Measurements from ENCODE around the gene POLR2E.

The POLR2E gene

GRCh38 chr19:1063909-1064660 lies 31.1 kb downstream of the POLR2E start:
- H3K9me3 Mint-ChIP-seq = no peaks in the 10 kb centered on the region
- H3K36me3 Mint-ChIP-seq (ENCODE audit: low read depth) = peaks cover 6% of the 10 kb centered on the region
- H3K27ac Mint-ChIP-seq = no peak overlapping the region
- no peaks in the 10 kb centered on the region for H3K27me3 Mint-ChIP-seq
- H3K4me3 Mint-ChIP-seq = no peak overlapping the region
- H3K4me1 Mint-ChIP-seq (ENCODE audit: low read depth) = peaks cover 24% of the 10 kb centered on the region

- H3K9me3 Mint-ChIP-seq = no peaks in the 10 kb centered on the region
- H3K27ac Mint-ChIP-seq = no peak overlapping the region
Observed at GRCh38 chr19:1063030-1063908, 31.9 kb downstream of the POLR2E start.

GRCh38 chr19:1062387-1063029 lies 32.7 kb downstream of the POLR2E start:
- H3K27ac Mint-ChIP-seq = no peak overlapping the region
- peaks cover 27% of the 10 kb centered on the region for H3K4me1 Mint-ChIP-seq (ENCODE audit: low read depth)
- H3K36me3 Mint-ChIP-seq (ENCODE audit: low read depth) = peaks cover 2% of the 10 kb centered on the region
- H3K9me3 Mint-ChIP-seq = no peaks in the 10 kb centered on the region
- H3K27me3 Mint-ChIP-seq = no peaks in the 10 kb centered on the region
- H3K4me3 Mint-ChIP-seq = no peak overlapping the region

More at GRCh38 chr19:1063030-1063908, 31.9 kb downstream of the POLR2E start:
- Mint-ChIP-seq H3K4me1 (ENCODE audit: low read depth) (peaks cover 20% of the 10 kb centered on the region), H3K27me3 (no peaks in the 10 kb centered on the region), H3K36me3 (ENCODE audit: low read depth) (no peaks in the 10 kb centered on the region), H3K4me3 (no peak overlapping the region)

- no peak overlapping the region for H3K4me3 Mint-ChIP-seq
- peaks cover 5% of the 10 kb centered on the region for H3K36me3 Mint-ChIP-seq (ENCODE audit: low read depth)
- H3K27ac Mint-ChIP-seq = no peak overlapping the region
- H3K9me3 Mint-ChIP-seq = no peaks in the 10 kb centered on the region
- peaks cover 31% of the 10 kb centered on the region for H3K4me1 Mint-ChIP-seq (ENCODE audit: low read depth)
- H3K27me3 Mint-ChIP-seq = no peaks in the 10 kb centered on the region
Observed at GRCh38 chr19:1061987-1062386, 33.2 kb downstream of the POLR2E start.

DNA sequence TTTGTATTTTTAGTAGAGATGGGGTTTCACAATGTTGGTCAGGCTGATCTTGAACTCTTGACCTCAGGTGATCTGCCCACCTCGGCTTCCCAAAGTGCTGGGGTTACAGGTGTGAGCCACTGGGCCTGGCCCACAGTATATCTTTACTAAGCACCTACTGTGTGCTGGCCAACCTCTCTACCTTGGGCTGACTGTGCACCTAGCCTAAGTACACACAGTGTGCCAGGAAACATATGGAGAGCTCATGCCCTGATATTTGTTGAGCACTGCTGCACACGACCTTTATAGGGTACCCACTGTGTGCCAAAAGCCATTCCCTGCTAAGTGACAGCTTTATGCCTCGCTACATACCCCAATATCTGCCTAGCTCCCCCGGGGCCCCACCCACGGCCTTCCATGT lies 34.5 kb downstream of the POLR2E start:
- Mint-ChIP-seq H3K27me3 (no peaks in the 10 kb centered on the region), H3K27ac (no peak overlapping the region), H3K4me3 (no peak overlapping the region), H3K4me1 (ENCODE audit: low read depth) (peaks cover 27% of the 10 kb centered on the region), H3K9me3 (no peaks in the 10 kb centered on the region), H3K36me3 (ENCODE audit: low read depth) (peaks cover 12% of the 10 kb centered on the region)

DNA sequence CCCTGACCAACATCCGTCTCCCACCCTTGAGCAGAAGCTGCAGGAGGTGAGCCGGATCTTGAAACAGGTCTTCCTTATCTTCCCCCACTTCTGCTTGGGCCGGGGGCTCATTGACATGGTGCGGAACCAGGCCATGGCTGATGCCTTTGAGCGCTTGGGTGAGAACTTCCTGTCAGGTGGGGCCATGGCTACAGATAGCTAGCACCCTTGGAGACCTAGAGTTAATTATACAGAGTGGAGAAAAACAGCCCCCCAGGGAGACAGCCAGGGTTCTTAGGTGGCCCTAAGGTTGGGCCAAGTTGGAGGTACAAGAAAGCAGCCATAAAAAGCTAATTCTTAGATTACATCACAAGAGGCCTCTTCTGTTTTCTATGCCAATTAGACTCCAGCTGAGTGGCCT lies 37.1 kb downstream of the POLR2E start:
- Mint-ChIP-seq H3K27me3 (no peaks in the 10 kb centered on the region), H3K4me1 (ENCODE audit: low read depth) (peaks cover 13% of the 10 kb centered on the region), H3K36me3 (ENCODE audit: low read depth) (peaks cover 12% of the 10 kb centered on the region), H3K4me3 (no peak overlapping the region), H3K27ac (peak overlapping the region; percentile 1), H3K9me3 (no peaks in the 10 kb centered on the region)

DNA sequence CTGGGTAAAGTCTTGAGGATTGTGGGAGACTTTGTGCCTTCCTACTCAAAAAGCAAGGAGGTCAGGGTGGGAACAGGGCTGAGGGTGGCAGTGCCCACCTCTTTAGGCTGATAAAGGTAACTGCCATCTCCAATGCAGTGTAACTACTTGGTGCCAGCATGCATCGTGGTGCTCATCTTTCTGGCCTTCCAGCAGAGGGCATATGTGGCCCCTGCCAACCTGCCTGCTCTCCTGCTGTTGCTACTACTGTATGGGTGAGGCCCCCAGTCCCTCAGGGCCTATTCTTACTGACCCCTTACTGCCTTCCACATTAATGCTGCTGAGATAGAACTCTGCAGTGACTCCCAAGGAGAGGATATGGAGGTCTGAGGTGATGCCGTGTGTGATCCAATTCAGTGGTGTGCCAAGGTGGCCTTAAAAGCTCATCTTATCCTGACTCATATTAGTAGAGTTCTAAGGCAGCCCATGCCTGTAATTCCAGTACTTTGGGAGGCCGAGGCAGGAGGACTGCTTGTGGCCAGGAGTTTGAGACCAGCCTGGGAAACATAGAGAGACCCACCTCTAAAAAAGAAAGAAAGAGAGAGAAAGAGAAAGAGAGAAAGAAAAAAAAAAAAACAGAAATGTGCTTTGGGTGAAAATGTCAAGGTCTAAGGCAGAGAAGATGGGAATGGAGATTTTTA lies 37.9 kb downstream of the POLR2E start:
- peaks cover 13% of the 10 kb centered on the region for H3K4me1 Mint-ChIP-seq (ENCODE audit: low read depth)
- no peaks in the 10 kb centered on the region for H3K9me3 Mint-ChIP-seq
- peaks cover 12% of the 10 kb centered on the region for H3K36me3 Mint-ChIP-seq (ENCODE audit: low read depth)
- no peaks in the 10 kb centered on the region for H3K27me3 Mint-ChIP-seq
- no peak overlapping the region for H3K4me3 Mint-ChIP-seq
- H3K27ac Mint-ChIP-seq = no peak overlapping the region

DNA sequence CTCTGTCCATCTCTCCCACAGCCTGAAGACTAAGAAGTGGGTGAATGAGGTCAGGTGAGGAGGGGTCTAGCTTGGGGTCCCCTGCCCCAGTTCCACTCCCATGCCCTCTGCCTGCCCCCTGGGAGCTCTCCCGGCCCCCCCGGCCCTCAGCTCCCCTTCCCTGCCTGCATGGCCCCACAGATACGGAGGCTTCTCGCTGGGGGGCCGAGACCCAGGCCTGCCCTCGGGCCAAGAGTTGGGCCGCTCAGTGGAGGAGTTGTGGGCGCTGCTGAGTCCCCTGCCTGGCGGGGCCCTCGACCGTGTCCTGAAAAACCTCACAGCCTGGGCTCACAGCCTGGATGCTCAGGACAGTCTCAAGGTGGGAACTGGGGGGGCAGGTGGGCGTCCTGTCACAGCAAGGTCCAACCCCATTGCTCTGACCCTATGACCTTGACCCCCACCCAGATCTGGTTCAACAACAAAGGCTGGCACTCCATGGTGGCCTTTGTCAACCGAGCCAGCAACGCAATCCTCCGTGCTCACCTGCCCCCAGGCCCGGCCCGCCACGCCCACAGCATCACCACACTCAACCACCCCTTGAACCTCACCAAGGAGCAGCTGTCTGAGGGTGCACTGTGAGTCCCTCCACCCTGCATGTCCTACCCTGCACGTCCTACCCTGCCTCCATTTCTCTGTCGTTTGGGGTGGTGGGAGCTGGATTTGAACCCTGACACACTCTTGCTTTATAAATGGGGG lies 39.1 kb downstream of the POLR2E start:
- no peaks in the 10 kb centered on the region for H3K27me3 Mint-ChIP-seq
- no peak overlapping the region for H3K27ac Mint-ChIP-seq
- H3K36me3 Mint-ChIP-seq (ENCODE audit: low read depth) = peaks cover 12% of the 10 kb centered on the region
- no peak overlapping the region for H3K4me3 Mint-ChIP-seq
- no peaks in the 10 kb centered on the region for H3K9me3 Mint-ChIP-seq
- peaks cover 13% of the 10 kb centered on the region for H3K4me1 Mint-ChIP-seq (ENCODE audit: low read depth)

DNA sequence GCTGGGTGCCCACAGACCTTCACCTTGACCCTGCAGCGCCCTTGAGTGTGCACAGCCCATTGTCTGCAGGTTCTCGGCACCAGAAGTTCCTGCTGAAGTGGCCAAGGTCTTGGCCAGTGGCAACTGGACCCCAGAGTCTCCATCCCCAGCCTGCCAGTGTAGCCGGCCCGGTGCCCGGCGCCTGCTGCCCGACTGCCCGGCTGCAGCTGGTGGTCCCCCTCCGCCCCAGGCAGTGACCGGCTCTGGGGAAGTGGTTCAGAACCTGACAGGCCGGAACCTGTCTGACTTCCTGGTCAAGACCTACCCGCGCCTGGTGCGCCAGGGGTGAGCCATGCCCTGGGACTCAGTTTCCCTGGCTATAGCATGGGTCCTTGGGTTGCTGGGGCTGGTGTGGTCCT lies 40.1 kb downstream of the POLR2E start:
- no peak overlapping the region for H3K4me3 Mint-ChIP-seq
- H3K4me1 Mint-ChIP-seq (ENCODE audit: low read depth) = peaks cover 13% of the 10 kb centered on the region
- H3K36me3 Mint-ChIP-seq (ENCODE audit: low read depth) = peaks cover 12% of the 10 kb centered on the region
- H3K9me3 Mint-ChIP-seq = no peaks in the 10 kb centered on the region
- no peaks in the 10 kb centered on the region for H3K27me3 Mint-ChIP-seq
- H3K27ac Mint-ChIP-seq = no peak overlapping the region

DNA sequence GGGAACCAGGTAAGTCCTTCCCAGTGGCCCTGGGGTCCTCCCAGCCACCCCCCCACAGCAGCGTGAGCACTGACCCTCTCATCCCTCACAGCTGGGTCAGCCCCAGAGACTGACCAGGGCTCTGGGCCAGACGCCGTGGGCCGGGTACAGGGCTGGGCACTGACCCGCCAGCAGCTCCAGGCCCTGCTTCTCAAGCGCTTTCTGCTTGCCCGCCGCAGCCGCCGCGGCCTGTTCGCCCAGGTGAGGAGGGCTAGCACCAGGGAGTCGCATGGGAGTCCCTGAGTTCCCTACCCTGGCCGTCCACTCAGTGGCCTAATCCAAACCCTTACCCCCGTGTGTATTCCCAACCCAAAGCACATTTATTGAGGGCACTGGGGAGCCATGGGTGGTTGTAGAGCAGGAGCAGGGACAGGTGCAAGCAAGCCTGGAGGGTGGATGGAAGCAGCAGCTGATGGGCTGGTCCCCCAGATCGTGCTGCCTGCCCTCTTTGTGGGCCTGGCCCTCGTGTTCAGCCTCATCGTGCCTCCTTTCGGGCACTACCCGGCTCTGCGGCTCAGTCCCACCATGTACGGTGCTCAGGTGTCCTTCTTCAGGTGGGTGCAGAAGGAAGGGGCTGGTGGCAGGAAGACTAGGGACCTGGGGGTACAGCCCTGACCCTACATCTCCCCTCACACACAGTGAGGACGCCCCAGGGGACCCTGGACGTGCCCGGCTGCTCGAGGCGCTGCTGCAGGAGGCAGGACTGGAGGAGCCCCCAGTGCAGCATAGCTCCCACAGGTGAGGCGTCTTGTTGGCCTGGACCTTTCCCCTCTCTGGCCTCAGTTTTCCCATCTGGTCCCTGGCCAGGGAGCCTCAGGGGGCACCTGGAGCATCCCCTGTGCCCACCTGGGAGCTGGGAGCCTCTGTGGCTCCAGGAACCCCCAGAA lies 40.8 kb downstream of the POLR2E start:
- no peak overlapping the region for H3K27ac Mint-ChIP-seq
- H3K27me3 Mint-ChIP-seq = no peaks in the 10 kb centered on the region
- H3K4me3 Mint-ChIP-seq = no peak overlapping the region
- peaks cover 13% of the 10 kb centered on the region for H3K4me1 Mint-ChIP-seq (ENCODE audit: low read depth)
- H3K36me3 Mint-ChIP-seq (ENCODE audit: low read depth) = peaks cover 12% of the 10 kb centered on the region
- no peaks in the 10 kb centered on the region for H3K9me3 Mint-ChIP-seq

DNA sequence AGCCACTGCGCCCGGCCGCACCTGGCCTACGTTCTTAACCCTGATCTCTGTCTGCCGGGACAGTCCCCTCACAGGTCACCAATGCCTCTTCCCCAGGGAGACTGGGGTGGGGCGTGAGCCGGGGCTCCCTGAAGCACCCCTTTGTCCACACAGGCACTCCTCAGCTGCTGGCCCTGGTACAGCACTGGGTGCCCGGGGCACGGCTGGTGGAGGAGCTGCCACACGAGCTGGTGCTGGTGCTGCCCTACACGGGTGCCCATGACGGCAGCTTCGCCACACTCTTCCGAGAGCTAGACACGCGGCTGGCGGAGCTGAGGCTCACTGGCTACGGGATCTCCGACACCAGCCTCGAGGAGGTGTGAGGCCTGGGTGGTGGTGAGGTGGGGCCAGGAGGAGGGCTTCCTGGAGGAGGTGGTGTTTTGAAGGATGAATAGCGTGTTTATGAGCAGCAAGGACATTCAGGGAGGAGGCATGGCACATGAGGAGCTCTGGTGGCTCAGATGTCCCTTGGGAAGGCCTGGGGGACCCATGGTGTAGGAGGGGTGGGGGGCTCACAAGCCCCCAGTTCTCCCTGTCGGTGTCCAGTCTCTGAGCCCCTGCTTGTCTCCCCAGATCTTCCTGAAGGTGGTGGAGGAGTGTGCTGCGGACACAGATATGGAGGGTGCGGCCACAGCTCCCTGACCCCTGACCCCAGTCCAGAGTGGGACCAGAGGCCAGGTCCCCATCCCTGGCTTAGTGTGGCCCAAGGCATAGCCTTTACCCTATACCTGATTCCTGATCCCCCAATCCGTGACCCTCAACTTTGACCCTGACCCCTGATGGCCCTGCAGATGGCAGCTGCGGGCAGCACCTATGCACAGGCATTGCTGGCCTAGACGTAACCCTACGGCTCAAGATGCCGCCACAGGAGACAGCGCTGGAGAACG lies 41.7 kb downstream of the POLR2E start:
- Mint-ChIP-seq H3K27me3 (no peaks in the 10 kb centered on the region), H3K9me3 (no peaks in the 10 kb centered on the region), H3K36me3 (ENCODE audit: low read depth) (peaks cover 12% of the 10 kb centered on the region), H3K4me3 (no peak overlapping the region), H3K4me1 (ENCODE audit: low read depth) (peaks cover 12% of the 10 kb centered on the region), H3K27ac (no peak overlapping the region)

DNA sequence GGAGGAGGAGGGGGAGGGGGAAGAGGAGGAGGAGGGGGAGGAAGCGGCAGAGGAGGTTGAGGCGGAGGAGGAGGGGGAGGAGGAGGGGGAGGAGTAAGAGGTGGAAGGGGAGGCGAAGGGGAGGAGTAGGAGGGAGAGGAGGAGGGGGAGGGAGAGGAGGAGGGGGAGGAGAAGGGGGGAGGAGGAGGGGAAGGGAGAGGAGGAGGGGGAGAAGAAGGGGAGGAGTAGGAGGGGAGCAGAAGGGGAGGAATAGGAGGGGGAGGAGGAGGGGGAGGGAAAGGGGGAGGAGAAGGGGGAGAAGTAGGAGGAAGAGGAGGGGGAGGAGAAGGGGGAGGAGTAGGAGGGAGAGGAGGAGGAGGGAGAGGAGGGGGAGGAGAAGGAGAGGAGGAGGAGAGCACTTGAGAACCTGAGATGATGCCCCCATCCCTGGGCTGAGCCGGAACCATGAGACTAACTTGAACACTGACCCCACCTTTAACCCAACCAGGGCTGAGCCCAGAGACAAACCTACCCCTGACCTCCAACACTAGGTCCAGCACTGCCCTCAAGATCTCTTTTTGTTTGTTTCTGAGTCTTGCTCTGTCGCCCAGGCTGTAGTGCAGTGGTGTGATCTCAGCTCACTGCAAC lies 42.7 kb downstream of the POLR2E start:
- Mint-ChIP-seq H3K4me3 (no peak overlapping the region), H3K27me3 (no peaks in the 10 kb centered on the region), H3K27ac (no peak overlapping the region), H3K9me3 (no peaks in the 10 kb centered on the region), H3K4me1 (ENCODE audit: low read depth) (peaks cover 3% of the 10 kb centered on the region), H3K36me3 (ENCODE audit: low read depth) (peaks cover 10% of the 10 kb centered on the region)
